ENCODE measurements around the gene HNRNPA1L2. TPM values are rescaled to one million over a fixed set of nuclear protein-coding genes. Genes with fewer than 3 reads are reported as not detected.

HNRNPA1L2 gene
- total and polyA plus RNA-seq, 9 of the 15 experiments (the other 6 are each of a cell fraction or from before 2014, with no cell fraction given): 3.7 to 10.8 (median 6.8) TPM

DNA sequence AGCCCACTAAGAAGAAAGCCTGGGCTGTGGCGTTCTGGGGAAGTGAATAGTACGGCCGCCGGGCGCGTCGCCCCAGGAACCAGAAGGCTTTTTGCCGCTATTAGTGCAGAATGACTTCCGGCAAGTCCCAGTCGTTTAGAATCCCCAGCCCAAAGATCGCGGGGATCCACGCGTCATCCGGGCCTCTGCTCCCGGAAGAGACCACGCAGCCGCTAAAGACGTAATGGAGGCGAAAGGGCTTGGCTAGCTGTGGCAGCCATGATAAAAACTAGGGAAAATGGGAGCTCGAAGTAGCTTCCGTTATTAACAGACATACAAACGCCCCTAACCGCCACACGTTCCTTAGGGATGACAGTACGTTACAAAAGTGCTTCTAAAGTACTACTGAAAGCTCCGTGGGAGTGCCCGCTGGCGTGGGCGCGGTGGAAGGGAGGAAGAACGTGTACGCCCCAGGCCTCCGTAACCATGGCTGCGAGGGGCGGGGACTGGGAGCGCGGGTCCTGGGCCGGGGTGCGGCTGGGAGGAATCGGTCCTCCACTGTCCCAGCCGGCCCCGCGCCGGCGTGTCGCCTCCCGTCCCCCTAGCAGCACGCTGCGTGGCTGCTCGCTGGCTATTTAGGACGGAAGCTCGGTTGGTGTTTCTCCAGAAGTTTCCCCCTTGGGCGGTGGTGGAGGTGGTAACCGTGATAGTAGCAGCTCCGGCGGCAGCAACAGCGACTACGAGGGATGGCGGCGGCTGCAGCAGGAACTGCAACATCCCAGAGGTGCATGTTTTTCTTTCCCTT, 10.2 kb downstream of the HNRNPA1L2 start, which contains the start of gene SUGT1 (continued):
- no peak for TF ChIP-seq HNRNPH1 (optimal IDR thresholded peaks at IDR 0.05; ENCODE audit: low read depth, low read length)
- no peak for TF ChIP-seq NR1H2 (CRISPR knock-in tag; IDR thresholded peaks at IDR 0.05)
- no peak for TF ChIP-seq NR2F6 (CRISPR knock-in tag; IDR thresholded peaks at IDR 0.05)
- no peak for TF ChIP-seq ZNF695 (CRISPR knock-in tag; IDR thresholded peaks at IDR 0.05)
- TF ChIP-seq, protein P1, sequence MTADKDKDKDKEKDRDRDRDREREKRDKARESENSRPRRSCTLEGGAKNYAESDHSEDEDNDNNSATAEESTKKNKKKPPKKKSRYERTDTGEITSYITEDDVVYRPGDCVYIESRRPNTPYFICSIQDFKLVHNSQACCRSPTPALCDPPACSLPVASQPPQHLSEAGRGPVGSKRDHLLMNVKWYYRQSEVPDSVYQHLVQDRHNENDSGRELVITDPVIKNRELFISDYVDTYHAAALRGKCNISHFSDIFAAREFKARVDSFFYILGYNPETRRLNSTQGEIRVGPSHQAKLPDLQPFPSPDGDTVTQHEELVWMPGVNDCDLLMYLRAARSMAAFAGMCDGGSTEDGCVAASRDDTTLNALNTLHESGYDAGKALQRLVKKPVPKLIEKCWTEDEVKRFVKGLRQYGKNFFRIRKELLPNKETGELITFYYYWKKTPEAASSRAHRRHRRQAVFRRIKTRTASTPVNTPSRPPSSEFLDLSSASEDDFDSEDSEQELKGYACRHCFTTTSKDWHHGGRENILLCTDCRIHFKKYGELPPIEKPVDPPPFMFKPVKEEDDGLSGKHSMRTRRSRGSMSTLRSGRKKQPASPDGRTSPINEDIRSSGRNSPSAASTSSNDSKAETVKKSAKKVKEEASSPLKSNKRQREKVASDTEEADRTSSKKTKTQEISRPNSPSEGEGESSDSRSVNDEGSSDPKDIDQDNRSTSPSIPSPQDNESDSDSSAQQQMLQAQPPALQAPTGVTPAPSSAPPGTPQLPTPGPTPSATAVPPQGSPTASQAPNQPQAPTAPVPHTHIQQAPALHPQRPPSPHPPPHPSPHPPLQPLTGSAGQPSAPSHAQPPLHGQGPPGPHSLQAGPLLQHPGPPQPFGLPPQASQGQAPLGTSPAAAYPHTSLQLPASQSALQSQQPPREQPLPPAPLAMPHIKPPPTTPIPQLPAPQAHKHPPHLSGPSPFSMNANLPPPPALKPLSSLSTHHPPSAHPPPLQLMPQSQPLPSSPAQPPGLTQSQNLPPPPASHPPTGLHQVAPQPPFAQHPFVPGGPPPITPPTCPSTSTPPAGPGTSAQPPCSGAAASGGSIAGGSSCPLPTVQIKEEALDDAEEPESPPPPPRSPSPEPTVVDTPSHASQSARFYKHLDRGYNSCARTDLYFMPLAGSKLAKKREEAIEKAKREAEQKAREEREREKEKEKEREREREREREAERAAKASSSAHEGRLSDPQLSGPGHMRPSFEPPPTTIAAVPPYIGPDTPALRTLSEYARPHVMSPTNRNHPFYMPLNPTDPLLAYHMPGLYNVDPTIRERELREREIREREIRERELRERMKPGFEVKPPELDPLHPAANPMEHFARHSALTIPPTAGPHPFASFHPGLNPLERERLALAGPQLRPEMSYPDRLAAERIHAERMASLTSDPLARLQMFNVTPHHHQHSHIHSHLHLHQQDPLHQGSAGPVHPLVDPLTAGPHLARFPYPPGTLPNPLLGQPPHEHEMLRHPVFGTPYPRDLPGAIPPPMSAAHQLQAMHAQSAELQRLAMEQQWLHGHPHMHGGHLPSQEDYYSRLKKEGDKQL (CRISPR knock-in tag; IDR thresholded peaks at IDR 0.05; ENCODE audit: borderline replicate concordance): no peak
- peak; percentile 77 for TF ChIP-seq HCFC1 (IDR thresholded peaks at IDR 0.05; ENCODE audit: low read depth, low read length)
- TF ChIP-seq ZNF263 (CRISPR knock-in tag; IDR thresholded peaks at IDR 0.05; ENCODE audit: borderline replicate concordance): no peak
- TF ChIP-seq BHLHE40 (IDR thresholded peaks at IDR 0.05; ENCODE audit: low read length): no peak
- TF ChIP-seq, protein P2, sequence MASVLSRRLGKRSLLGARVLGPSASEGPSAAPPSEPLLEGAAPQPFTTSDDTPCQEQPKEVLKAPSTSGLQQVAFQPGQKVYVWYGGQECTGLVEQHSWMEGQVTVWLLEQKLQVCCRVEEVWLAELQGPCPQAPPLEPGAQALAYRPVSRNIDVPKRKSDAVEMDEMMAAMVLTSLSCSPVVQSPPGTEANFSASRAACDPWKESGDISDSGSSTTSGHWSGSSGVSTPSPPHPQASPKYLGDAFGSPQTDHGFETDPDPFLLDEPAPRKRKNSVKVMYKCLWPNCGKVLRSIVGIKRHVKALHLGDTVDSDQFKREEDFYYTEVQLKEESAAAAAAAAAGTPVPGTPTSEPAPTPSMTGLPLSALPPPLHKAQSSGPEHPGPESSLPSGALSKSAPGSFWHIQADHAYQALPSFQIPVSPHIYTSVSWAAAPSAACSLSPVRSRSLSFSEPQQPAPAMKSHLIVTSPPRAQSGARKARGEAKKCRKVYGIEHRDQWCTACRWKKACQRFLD (CRISPR knock-in tag; IDR thresholded peaks at IDR 0.05): peak; percentile 75
- TF ChIP-seq BDP1 (IDR thresholded peaks at IDR 0.05; ENCODE audit: insufficient read depth, insufficient read length): no peak
- TF ChIP-seq, protein P3, sequence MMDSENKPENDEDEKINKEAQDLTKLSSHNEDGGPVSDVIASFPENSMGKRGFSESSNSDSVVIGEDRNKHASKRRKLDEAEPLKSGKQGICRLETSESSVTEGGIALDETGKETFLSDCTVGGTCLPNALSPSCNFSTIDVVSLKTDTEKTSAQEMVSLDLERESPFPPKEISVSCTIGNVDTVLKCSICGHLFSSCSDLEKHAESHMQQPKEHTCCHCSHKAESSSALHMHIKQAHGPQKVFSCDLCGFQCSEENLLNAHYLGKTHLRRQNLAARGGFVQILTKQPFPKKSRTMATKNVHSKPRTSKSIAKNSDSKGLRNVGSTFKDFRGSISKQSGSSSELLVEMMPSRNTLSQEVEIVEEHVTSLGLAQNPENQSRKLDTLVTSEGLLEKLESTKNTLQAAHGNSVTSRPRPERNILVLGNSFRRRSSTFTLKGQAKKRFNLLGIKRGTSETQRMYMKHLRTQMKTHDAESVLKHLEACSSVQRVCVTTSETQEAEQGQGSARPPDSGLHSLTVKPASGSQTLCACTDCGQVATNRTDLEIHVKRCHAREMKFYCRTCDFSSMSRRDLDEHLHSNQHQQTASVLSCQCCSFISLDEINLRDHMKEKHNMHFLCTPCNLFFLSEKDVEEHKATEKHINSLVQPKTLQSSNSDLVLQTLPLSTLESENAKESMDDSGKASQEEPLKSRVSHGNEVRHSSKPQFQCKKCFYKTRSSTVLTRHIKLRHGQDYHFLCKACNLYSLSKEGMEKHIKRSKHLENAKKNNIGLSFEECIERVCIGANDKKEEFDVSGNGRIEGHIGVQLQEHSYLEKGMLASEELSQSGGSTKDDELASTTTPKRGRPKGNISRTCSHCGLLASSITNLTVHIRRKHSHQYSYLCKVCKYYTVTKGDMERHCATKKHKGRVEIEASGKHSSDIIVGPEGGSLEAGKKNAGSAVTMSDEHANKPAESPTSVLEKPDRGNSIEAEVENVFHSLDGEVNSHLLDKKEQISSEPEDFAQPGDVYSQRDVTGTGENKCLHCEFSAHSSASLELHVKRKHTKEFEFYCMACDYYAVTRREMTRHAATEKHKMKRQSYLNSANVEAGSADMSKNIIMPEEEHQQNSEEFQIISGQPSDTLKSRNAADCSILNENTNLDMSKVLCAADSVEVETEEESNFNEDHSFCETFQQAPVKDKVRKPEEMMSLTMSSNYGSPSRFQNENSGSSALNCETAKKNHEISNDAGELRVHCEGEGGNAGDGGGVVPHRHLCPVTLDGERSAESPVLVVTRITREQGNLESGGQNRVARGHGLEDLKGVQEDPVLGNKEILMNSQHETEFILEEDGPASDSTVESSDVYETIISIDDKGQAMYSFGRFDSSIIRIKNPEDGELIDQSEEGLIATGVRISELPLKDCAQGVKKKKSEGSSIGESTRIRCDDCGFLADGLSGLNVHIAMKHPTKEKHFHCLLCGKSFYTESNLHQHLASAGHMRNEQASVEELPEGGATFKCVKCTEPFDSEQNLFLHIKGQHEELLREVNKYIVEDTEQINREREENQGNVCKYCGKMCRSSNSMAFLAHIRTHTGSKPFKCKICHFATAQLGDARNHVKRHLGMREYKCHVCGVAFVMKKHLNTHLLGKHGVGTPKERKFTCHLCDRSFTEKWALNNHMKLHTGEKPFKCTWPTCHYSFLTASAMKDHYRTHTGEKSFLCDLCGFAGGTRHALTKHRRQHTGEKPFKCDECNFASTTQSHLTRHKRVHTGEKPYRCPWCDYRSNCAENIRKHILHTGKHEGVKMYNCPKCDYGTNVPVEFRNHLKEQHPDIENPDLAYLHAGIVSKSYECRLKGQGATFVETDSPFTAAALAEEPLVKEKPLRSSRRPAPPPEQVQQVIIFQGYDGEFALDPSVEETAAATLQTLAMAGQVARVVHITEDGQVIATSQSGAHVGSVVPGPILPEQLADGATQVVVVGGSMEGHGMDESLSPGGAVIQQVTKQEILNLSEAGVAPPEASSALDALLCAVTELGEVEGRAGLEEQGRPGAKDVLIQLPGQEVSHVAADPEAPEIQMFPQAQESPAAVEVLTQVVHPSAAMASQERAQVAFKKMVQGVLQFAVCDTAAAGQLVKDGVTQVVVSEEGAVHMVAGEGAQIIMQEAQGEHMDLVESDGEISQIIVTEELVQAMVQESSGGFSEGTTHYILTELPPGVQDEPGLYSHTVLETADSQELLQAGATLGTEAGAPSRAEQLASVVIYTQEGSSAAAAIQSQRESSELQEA (IDR thresholded peaks at IDR 0.05; ENCODE audit: low read depth): peak; percentile 86
- TF ChIP-seq ELF2 (CRISPR knock-in tag; IDR thresholded peaks at IDR 0.05): peak; percentile 92
